ENCODE results near the gene SLC25A21. TPM values are rescaled to one million over a fixed set of nuclear protein-coding genes. Genes with fewer than 3 reads are reported as not detected.
"Not testable (repeated sequence)": the region's sequence is repeated elsewhere in the genome, so short reads cannot be mapped to it uniquely, and the experiment has no call there.

Gene SLC25A21
- total RNA-seq, 1 donor from 2014 or later, result 2.3 TPM

GRCh38 chr14:37150414-37150813 is 22.0 kb downstream of the SLC25A21 start:
- no peaks in the 10 kb centered on the region for H3K4me1 Mint-ChIP-seq
- TF ChIP-seq, protein P1, sequence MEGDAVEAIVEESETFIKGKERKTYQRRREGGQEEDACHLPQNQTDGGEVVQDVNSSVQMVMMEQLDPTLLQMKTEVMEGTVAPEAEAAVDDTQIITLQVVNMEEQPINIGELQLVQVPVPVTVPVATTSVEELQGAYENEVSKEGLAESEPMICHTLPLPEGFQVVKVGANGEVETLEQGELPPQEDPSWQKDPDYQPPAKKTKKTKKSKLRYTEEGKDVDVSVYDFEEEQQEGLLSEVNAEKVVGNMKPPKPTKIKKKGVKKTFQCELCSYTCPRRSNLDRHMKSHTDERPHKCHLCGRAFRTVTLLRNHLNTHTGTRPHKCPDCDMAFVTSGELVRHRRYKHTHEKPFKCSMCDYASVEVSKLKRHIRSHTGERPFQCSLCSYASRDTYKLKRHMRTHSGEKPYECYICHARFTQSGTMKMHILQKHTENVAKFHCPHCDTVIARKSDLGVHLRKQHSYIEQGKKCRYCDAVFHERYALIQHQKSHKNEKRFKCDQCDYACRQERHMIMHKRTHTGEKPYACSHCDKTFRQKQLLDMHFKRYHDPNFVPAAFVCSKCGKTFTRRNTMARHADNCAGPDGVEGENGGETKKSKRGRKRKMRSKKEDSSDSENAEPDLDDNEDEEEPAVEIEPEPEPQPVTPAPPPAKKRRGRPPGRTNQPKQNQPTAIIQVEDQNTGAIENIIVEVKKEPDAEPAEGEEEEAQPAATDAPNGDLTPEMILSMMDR (IDR thresholded peaks at IDR 0.05; ENCODE audit: unreplicated experiment), result peak; percentile 88
- DNase-seq (ENCODE audit: low spot score in 2 of 2, unreplicated experiment in 2 of 2), result no peak
- peaks cover 8% of the 10 kb centered on the region for H3K9me3 Mint-ChIP-seq
- no peak overlapping the region for H3K27ac Mint-ChIP-seq
- peaks cover 6% of the 10 kb centered on the region for H3K27me3 Mint-ChIP-seq (ENCODE audit: low read depth)
- no peak overlapping the region for H3K4me3 Mint-ChIP-seq
- H3K36me3 Mint-ChIP-seq, result peaks cover 1% of the 10 kb centered on the region

- H3K36me3 Mint-ChIP-seq, result no peaks in the 10 kb centered on the region
- no peak for DNase-seq (ENCODE audit: low spot score in 2 of 2, unreplicated experiment in 2 of 2)
- H3K4me3 Mint-ChIP-seq, result no peak overlapping the region
- H3K4me1 Mint-ChIP-seq, result peaks cover 12% of the 10 kb centered on the region
- no peak overlapping the region for H3K27ac Mint-ChIP-seq
- no peaks in the 10 kb centered on the region for H3K27me3 Mint-ChIP-seq (ENCODE audit: low read depth)
- no peaks in the 10 kb centered on the region for H3K9me3 Mint-ChIP-seq
- TF ChIP-seq, protein P1 (IDR thresholded peaks at IDR 0.05; ENCODE audit: unreplicated experiment), result no peak
Observed at GRCh38 chr14:37147310-37147880, 25.0 kb downstream of the SLC25A21 start.

- not testable (repeated sequence) for DNase-seq (ENCODE audit: low spot score in 2 of 2, unreplicated experiment in 2 of 2); H3K27ac Mint-ChIP-seq; H3K9me3 Mint-ChIP-seq; H3K4me3 Mint-ChIP-seq; H3K36me3 Mint-ChIP-seq; H3K27me3 Mint-ChIP-seq (ENCODE audit: low read depth)
- peaks cover 12% of the 10 kb centered on the region for H3K4me1 Mint-ChIP-seq
Observed at GRCh38 chr14:37146438-37146837, 26.0 kb downstream of the SLC25A21 start.

GRCh38 chr14:37145395-37145794 is 27.0 kb downstream of the SLC25A21 start:
- Mint-ChIP-seq H3K4me1 (peaks cover 12% of the 10 kb centered on the region), H3K27ac (no peak overlapping the region), H3K36me3 (no peaks in the 10 kb centered on the region), H3K9me3 (no peaks in the 10 kb centered on the region), H3K4me3 (no peak overlapping the region), H3K27me3 (ENCODE audit: low read depth) (no peaks in the 10 kb centered on the region)
- TF ChIP-seq, protein P1 (IDR thresholded peaks at IDR 0.05; ENCODE audit: unreplicated experiment), result no peak
- no peak for DNase-seq (ENCODE audit: low spot score in 2 of 2, unreplicated experiment in 2 of 2)

DNA sequence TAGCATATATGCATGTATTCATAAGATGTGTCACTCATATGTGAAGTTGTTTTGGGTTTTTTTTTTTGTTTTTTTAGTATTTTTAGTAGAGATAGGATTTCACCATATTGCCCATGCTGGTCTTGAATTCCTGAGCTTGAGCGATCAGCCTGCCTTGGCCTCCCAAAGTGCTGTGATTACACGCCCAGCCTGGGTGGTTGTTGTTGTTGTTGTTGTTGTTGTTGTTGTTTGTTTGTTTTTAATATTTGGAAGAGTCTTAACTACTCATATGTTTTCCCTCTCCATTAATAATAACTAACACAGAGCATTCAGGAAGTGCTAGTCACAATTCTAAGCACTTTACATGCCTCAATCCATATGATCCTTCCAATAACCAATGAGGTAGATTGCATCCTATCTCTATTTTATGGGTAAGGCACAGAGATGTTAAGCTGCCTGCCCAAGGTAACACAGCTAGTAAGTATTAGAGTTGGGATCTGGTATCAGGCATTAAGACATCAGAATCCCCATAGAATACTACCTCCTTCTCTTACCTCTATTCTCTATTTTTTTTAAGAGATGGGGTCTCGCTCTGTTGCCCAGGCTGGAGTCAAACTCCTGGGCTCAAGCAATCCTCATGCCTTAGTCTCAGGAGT is 27.6 kb downstream of the SLC25A21 start:
- Mint-ChIP-seq H3K4me3 (no peak overlapping the region), H3K27me3 (ENCODE audit: low read depth) (no peaks in the 10 kb centered on the region), H3K27ac (no peak overlapping the region), H3K9me3 (no peaks in the 10 kb centered on the region), H3K36me3 (no peaks in the 10 kb centered on the region), H3K4me1 (peaks cover 12% of the 10 kb centered on the region)
- DNase-seq (ENCODE audit: low spot score in 2 of 2, unreplicated experiment in 2 of 2), result no peak
- TF ChIP-seq, protein P1 (IDR thresholded peaks at IDR 0.05; ENCODE audit: unreplicated experiment), result no peak

DNA sequence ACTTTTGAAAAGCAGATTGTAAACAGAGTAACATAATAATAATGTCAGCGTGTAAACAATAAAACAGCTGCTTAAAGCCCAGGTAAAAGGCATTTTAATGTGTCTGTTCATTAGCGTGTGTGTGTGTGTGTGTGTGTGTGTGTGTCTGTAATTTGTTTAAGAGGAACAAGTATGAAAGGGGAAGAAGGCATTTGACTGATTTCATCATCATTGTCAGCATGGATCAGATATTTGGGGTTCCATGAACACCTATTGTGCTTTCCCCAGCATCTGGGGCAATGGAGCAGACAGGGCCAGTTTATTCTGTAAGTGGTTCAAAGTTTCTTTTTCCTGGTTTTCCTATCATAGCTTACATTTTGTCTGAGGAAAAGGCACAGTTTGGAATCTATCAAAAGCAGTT is 28.9 kb downstream of the SLC25A21 start:
- Mint-ChIP-seq H3K27me3 (ENCODE audit: low read depth) (no peaks in the 10 kb centered on the region), H3K36me3 (no peaks in the 10 kb centered on the region), H3K4me1 (peaks cover 12% of the 10 kb centered on the region), H3K4me3 (no peak overlapping the region), H3K27ac (no peak overlapping the region), H3K9me3 (no peaks in the 10 kb centered on the region)
- no peak for DNase-seq (ENCODE audit: low spot score in 2 of 2, unreplicated experiment in 2 of 2)
- TF ChIP-seq, protein P1 (IDR thresholded peaks at IDR 0.05; ENCODE audit: unreplicated experiment), result no peak
